HL-60/S4 (cell line): ENCODE data around the gene STRADB.
"Not testable (repeated sequence)": the region's sequence is repeated elsewhere in the genome, so short reads cannot be mapped to it uniquely, and the experiment has no call there.

ENCODE experiments used
- in situ Hi-C: fragments of 300-500 bp; cut with MboI; formaldehyde crosslinking; loops from 2 replicates; pipeline ENCODE4 v1.14.3; 2022; ENCODE audit warnings: low sequenced_read_pairs

STRADB gene

GRCh38 chr2:201429835-201430234, 21.7 kb upstream of the STRADB start:
- in situ Hi-C loops: not testable (repeated sequence)

- in situ Hi-C loops: not testable (repeated sequence)
Measured at GRCh38 chr2:201430322-201430721, 21.2 kb upstream of the STRADB start.

GRCh38 chr2:201430839-201431238, 20.7 kb upstream of the STRADB start:
- in situ Hi-C loops: no loop called here

- in situ Hi-C loops: no loop called here
Measured at GRCh38 chr2:201432038-201432620, 19.4 kb upstream of the STRADB start.

GRCh38 chr2:201432621-201433393, 18.7 kb upstream of the STRADB start:
- in situ Hi-C loops: no loop called here

GRCh38 chr2:201433394-201433995, 18.0 kb upstream of the STRADB start:
- in situ Hi-C loops: no loop called here

GRCh38 chr2:201436141-201436540, 15.4 kb upstream of the STRADB start:
- in situ Hi-C loops: no loop called here

- in situ Hi-C loops: not testable (repeated sequence)
Measured at GRCh38 chr2:201439336-201439922, 12.1 kb upstream of the STRADB start.

- in situ Hi-C loops: no loop called here
Measured at GRCh38 chr2:201440182-201440581, 11.4 kb upstream of the STRADB start.

GRCh38 chr2:201441409-201441808, 10.1 kb upstream of the STRADB start:
- in situ Hi-C loops: no loop called here

GRCh38 chr2:201444746-201445465, 6.6 kb upstream of the STRADB start:
- in situ Hi-C loops: no loop called here

GRCh38 chr2:201447086-201447485, 4.5 kb upstream of the STRADB start:
- in situ Hi-C loops: no loop called here

GRCh38 chr2:201448061-201448460, 3.5 kb upstream of the STRADB start:
- in situ Hi-C loops: no loop called here

- in situ Hi-C loops: no loop called here
Measured at GRCh38 chr2:201448701-201449100, 2.8 kb upstream of the STRADB start.

GRCh38 chr2:201450954-201451291, 617 bp upstream of the STRADB start:
- in situ Hi-C loops: no loop called here

- in situ Hi-C loops: no loop called here
Measured at GRCh38 chr2:201452058-201452921, 750 bp downstream of the STRADB start.

- in situ Hi-C loops: no loop called here
Measured at GRCh38 chr2:201452922-201453643, 1.5 kb downstream of the STRADB start.

- in situ Hi-C loops: no loop called here
Measured at GRCh38 chr2:201458381-201458780, 6.8 kb downstream of the STRADB start.

GRCh38 chr2:201460532-201460931, 9.0 kb downstream of the STRADB start:
- in situ Hi-C loops: no loop called here

GRCh38 chr2:201464547-201464946, 13.0 kb downstream of the STRADB start:
- in situ Hi-C loops: no loop called here
